ENCODE results near the gene FAU. TPM values are rescaled to one million over a fixed set of nuclear protein-coding genes. Genes with fewer than 3 reads are reported as not detected.

Gene FAU
- total and polyA plus RNA-seq, 9 of the 15 experiments (the other 6 are each of a cell fraction or from before 2014, with no cell fraction given), result 433 to 1,827 (median 942) TPM

- TF ChIP-seq YY1 (IDR thresholded peaks at IDR 0.05; ENCODE audit: borderline replicate concordance in 1 of 3, control insufficient read depth in 1 of 3, extremely low read depth in 1 of 3, insufficient read depth in 3 of 3, insufficient read length in 1 of 3, insufficient replicate concordance in 2 of 3, low read depth in 1 of 3, low read length in 2 of 3) (peak in 1 of 3 experiments; percentile 1), CHD4 (IDR thresholded peaks at IDR 0.05; ENCODE audit: insufficient read depth, insufficient replicate concordance, low read depth, low read length, poor library complexity, severe bottlenecking) (no peak), ZMIZ1 (IDR thresholded peaks at IDR 0.05; ENCODE audit: low read depth in 2 of 2, low read length in 2 of 2) (no peak), RUNX1 (IDR thresholded peaks at IDR 0.05; ENCODE audit: low read depth) (no peak), ZNF586 (CRISPR knock-in tag; conservative IDR thresholded peaks at IDR 0.05) (no peak), ZNF263 (CRISPR knock-in tag; IDR thresholded peaks at IDR 0.05; ENCODE audit: borderline replicate concordance) (no peak), L3MBTL2 (IDR thresholded peaks at IDR 0.05) (peak; percentile 70), CHAMP1 (IDR thresholded peaks at IDR 0.05) (no peak), MYC (IDR thresholded peaks at IDR 0.05; ENCODE audit: low read depth, low read length) (0 out of 2 replicates have a peak, but pooled peaks have one; percentile 15), MYC (CRISPR knock-in tag; IDR thresholded peaks at IDR 0.05; ENCODE audit: borderline replicate concordance, low read depth) (no peak), NBN (IDR thresholded peaks at IDR 0.05; ENCODE audit: low read depth) (no peak)
- TF ChIP-seq, protein P1, sequence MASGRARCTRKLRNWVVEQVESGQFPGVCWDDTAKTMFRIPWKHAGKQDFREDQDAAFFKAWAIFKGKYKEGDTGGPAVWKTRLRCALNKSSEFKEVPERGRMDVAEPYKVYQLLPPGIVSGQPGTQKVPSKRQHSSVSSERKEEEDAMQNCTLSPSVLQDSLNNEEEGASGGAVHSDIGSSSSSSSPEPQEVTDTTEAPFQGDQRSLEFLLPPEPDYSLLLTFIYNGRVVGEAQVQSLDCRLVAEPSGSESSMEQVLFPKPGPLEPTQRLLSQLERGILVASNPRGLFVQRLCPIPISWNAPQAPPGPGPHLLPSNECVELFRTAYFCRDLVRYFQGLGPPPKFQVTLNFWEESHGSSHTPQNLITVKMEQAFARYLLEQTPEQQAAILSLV (tag; IDR thresholded peaks at IDR 0.05), result no peak
- TF ChIP-seq, protein P2, sequence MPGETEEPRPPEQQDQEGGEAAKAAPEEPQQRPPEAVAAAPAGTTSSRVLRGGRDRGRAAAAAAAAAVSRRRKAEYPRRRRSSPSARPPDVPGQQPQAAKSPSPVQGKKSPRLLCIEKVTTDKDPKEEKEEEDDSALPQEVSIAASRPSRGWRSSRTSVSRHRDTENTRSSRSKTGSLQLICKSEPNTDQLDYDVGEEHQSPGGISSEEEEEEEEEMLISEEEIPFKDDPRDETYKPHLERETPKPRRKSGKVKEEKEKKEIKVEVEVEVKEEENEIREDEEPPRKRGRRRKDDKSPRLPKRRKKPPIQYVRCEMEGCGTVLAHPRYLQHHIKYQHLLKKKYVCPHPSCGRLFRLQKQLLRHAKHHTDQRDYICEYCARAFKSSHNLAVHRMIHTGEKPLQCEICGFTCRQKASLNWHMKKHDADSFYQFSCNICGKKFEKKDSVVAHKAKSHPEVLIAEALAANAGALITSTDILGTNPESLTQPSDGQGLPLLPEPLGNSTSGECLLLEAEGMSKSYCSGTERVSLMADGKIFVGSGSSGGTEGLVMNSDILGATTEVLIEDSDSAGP (CRISPR knock-in tag; IDR thresholded peaks at IDR 0.05), result no peak
- TF ChIP-seq, protein P3, sequence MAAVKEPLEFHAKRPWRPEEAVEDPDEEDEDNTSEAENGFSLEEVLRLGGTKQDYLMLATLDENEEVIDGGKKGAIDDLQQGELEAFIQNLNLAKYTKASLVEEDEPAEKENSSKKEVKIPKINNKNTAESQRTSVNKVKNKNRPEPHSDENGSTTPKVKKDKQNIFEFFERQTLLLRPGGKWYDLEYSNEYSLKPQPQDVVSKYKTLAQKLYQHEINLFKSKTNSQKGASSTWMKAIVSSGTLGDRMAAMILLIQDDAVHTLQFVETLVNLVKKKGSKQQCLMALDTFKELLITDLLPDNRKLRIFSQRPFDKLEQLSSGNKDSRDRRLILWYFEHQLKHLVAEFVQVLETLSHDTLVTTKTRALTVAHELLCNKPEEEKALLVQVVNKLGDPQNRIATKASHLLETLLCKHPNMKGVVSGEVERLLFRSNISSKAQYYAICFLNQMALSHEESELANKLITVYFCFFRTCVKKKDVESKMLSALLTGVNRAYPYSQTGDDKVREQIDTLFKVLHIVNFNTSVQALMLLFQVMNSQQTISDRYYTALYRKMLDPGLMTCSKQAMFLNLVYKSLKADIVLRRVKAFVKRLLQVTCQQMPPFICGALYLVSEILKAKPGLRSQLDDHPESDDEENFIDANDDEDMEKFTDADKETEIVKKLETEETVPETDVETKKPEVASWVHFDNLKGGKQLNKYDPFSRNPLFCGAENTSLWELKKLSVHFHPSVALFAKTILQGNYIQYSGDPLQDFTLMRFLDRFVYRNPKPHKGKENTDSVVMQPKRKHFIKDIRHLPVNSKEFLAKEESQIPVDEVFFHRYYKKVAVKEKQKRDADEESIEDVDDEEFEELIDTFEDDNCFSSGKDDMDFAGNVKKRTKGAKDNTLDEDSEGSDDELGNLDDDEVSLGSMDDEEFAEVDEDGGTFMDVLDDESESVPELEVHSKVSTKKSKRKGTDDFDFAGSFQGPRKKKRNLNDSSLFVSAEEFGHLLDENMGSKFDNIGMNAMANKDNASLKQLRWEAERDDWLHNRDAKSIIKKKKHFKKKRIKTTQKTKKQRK (IDR thresholded peaks at IDR 0.05; ENCODE audit: borderline replicate concordance, low read depth, low read length), result no peak
Observed at GRCh38 chr11:65169164-65169641, 47.3 kb upstream of the FAU start (continued).
